Measurements from ENCODE around the gene NT5C. TPM values are rescaled to one million over a fixed set of nuclear protein-coding genes. Genes with fewer than 3 reads are reported as not detected.

NT5C gene
- total RNA-seq, 2 experiments from 2014 or later = 14.1 to 16.1 TPM

DNA sequence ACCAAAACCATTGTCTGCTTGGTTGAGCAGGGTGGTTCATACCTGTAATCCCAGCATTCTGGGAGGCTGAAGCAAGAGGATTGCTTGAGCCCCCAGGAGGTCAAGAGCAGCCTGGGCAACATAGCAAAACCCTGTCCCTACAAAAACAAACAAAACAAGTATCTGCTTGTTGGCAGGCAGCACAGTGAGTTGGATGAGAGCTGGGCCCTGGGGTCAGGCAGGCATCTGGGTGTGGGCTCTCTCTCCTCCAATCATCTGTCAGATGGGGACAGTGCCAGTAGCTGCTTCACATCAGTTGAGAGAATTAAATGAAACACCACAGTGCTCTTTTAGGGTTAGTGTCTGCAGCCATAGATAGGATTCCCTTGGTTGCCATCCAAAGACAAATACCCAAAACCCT lies 16.0 kb downstream of the NT5C start:
- no peaks in the 10 kb centered on the region for H3K27me3 Mint-ChIP-seq
- no peak for ATAC-seq (ENCODE audit: poor library complexity)
- H3K9me3 Mint-ChIP-seq = no peaks in the 10 kb centered on the region
- intact Hi-C loops (cut with DNase I, micrococcal nuclease) = loop anchor here in 1 of 2 experiments (10.0 kb wide), 1 partner anchor 51 kb away; no protein-coding TSS in a partner anchor
- H3K36me3 ChIP-seq (ENCODE audit: insufficient read depth, low read length) = peaks cover 8% of the 10 kb centered on the region
- H3K27ac Mint-ChIP-seq = no peak overlapping the region
- H3K4me1 Mint-ChIP-seq (ENCODE audit: low read depth) = peaks cover 30% of the 10 kb centered on the region
- peaks cover 34% of the 10 kb centered on the region for H3K4me1 ChIP-seq (ENCODE audit: insufficient read depth, low read length)
- no peaks in the 10 kb centered on the region for H3K9me3 ChIP-seq (ENCODE audit: control insufficient read depth in 1 of 2, insufficient read depth in 1 of 2, low read length in 2 of 2)
- peak overlapping the region; percentile 48 for H3K4me3 Mint-ChIP-seq
- H3K36me3 Mint-ChIP-seq (ENCODE audit: low read depth) = peaks cover 17% of the 10 kb centered on the region
- no peak for DNase-seq
- no peak overlapping the region for H3K27ac ChIP-seq (ENCODE audit: low read depth in 1 of 2, low read length in 2 of 2)
- CTCF ChIA-PET = interaction anchor here (2.0 to 11.1 kb wide), 6 partner anchors 9 to 155 kb away, joined by 11 to 102 read pairs (median 46); partner anchors contain the start of genes MIF4GD and NT5C
- POLR2A ChIA-PET = interaction anchor here (1.3 to 3.4 kb wide), 5 partner anchors 10 to 56 kb away, joined by 3 to 37 read pairs (median 9); partner anchors contain the start of genes JPT1 and NT5C
- TF ChIP-seq, protein P1, sequence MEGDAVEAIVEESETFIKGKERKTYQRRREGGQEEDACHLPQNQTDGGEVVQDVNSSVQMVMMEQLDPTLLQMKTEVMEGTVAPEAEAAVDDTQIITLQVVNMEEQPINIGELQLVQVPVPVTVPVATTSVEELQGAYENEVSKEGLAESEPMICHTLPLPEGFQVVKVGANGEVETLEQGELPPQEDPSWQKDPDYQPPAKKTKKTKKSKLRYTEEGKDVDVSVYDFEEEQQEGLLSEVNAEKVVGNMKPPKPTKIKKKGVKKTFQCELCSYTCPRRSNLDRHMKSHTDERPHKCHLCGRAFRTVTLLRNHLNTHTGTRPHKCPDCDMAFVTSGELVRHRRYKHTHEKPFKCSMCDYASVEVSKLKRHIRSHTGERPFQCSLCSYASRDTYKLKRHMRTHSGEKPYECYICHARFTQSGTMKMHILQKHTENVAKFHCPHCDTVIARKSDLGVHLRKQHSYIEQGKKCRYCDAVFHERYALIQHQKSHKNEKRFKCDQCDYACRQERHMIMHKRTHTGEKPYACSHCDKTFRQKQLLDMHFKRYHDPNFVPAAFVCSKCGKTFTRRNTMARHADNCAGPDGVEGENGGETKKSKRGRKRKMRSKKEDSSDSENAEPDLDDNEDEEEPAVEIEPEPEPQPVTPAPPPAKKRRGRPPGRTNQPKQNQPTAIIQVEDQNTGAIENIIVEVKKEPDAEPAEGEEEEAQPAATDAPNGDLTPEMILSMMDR (IDR thresholded peaks at IDR 0.05) = no peak
- no peak overlapping the region for H3K4me3 ChIP-seq (ENCODE audit: low read length)
- no peaks in the 10 kb centered on the region for H3K27me3 ChIP-seq (ENCODE audit: control insufficient read depth in 1 of 2, insufficient read depth in 2 of 2, low read length in 2 of 2)

DNA sequence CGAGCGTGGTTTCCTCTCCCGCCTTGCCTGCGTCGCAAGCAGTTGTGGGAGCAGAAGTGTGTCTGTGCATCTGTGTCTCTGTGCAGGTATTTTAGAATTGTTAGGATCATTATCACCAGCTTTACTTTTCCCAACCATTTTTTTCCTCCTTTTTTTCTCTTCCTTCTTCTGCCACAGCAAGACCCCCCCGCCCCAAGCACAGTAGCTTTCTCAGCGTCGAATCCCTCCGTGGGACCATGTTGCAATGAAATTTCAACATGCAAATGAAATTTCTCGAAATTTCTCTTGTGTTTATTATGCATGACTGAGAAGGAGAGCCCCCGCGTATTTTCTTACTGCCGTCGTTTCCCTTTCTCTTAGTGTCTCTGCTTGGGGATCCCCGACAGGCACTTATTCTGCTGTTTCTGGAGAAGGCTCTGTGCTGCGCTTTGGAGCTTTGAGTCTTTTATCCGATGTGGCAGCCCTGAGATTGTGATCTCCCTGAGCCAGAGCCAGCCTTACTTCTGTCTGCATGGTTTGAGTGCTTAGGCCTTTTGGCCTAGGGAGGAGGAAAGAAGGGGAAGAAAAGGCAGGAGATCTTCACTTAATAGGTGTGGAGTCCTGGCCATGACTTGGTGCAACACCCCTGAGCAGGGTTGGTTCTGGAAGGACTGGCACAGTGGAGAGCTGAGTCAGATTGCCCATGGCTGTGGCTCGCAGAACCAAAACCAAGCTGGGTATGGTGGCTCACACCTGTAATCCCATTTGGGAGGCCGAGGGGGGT lies 16.8 kb downstream of the NT5C start:
- ChIA-PET POLR2A (interaction anchor here (0.9 to 3.4 kb wide), 36 partner anchors 9 to 298 kb away, joined by 3 to 37 read pairs (median 5); partner anchors contain the start of genes GRB2, HID1, JPT1 and MIF4GD), CTCF (interaction anchor here (0.6 to 11.1 kb wide), 41 partner anchors 9 to 297 kb away, joined by 3 to 102 read pairs (median 5); partner anchors contain the start of genes ATP5PD, HID1, JPT1 and KCTD2)
- TF ChIP-seq, protein P1 (IDR thresholded peaks at IDR 0.05) = no peak
- Histone ChIP-seq H3K27ac (ENCODE audit: low read depth in 1 of 2, low read length in 2 of 2) (peak overlapping the region in 1 of 2 donors; percentile 64), H3K4me3 (ENCODE audit: low read length) (peak overlapping the region; percentile 77), H3K27me3 (ENCODE audit: control insufficient read depth in 1 of 2, insufficient read depth in 2 of 2, low read length in 2 of 2) (no peaks in the 10 kb centered on the region), H3K9me3 (ENCODE audit: control insufficient read depth in 1 of 2, insufficient read depth in 1 of 2, low read length in 2 of 2) (no peaks in the 10 kb centered on the region), H3K4me1 (ENCODE audit: insufficient read depth, low read length) (peaks cover 38% of the 10 kb centered on the region), H3K36me3 (ENCODE audit: insufficient read depth, low read length) (peaks cover 8% of the 10 kb centered on the region)
- peak overlapping the region; percentile 89 for H3K4me3 Mint-ChIP-seq
- peaks cover 17% of the 10 kb centered on the region for H3K36me3 Mint-ChIP-seq (ENCODE audit: low read depth)
- no peak for ATAC-seq (ENCODE audit: poor library complexity)
- H3K27ac Mint-ChIP-seq = peak overlapping the region; percentile 81
- DNase-seq = no peak
- H3K4me1 Mint-ChIP-seq (ENCODE audit: low read depth) = peaks cover 33% of the 10 kb centered on the region
- intact Hi-C loops (cut with DNase I, micrococcal nuclease) = loop anchor here (1.0 to 10.0 kb wide), 7 partner anchors 16 to 298 kb away; no protein-coding TSS in a partner anchor
- no peaks in the 10 kb centered on the region for H3K27me3 Mint-ChIP-seq
- H3K9me3 Mint-ChIP-seq = no peaks in the 10 kb centered on the region

DNA sequence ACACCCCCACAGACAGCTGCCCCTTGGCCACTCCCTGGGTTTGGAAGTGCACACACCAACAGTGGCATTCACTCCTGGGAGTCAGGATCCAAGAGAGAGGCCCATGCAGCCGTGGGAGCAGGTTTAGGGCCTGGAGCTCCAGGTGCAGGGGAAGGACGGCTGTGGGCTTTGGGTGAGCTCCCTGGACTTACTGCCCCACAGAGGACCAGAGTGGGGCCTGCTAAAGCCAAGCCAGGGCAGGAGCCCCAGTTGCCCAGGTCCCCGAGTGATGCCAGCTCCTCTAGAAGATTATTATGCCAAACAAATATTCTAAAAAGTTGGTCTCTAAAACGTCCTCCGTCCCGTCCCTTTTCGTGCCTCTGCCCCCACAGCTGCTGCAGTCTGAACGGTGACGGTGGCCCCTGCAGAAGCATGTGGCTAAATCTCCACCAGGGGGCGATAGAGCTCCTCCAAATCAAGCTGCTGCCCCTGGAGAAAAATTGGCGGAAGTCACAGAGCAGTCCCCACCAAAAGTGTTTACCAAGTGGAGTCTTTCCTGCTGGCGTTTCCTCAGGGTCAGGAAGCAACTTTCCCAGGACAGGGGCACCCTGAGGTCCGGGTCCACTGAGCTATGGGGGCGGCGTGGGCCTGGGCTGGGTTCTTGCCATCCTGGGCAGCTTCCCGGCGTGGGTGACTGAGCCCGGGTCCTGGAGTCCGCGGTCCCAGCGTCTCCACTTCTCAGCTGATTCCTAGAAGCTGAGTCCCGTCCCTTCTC lies 17.6 kb downstream of the NT5C start:
- ATAC-seq (ENCODE audit: poor library complexity) (peak; percentile 74), DNase-seq (peak; percentile 80 to 96 (median 88))
- Histone ChIP-seq H3K27ac (ENCODE audit: low read depth in 1 of 2, low read length in 2 of 2) (peak overlapping the region in 1 of 2 donors; percentile 64), H3K9me3 (ENCODE audit: control insufficient read depth in 1 of 2, insufficient read depth in 1 of 2, low read length in 2 of 2) (no peaks in the 10 kb centered on the region), H3K36me3 (ENCODE audit: insufficient read depth, low read length) (peaks cover 8% of the 10 kb centered on the region), H3K4me3 (ENCODE audit: low read length) (peak overlapping the region; percentile 77), H3K27me3 (ENCODE audit: control insufficient read depth in 1 of 2, insufficient read depth in 2 of 2, low read length in 2 of 2) (no peaks in the 10 kb centered on the region), H3K4me1 (ENCODE audit: insufficient read depth, low read length) (peaks cover 45% of the 10 kb centered on the region)
- Mint-ChIP-seq H3K4me1 (ENCODE audit: low read depth) (peaks cover 35% of the 10 kb centered on the region), H3K27ac (peak overlapping the region; percentile 81), H3K4me3 (peak overlapping the region; percentile 89), H3K36me3 (ENCODE audit: low read depth) (peaks cover 17% of the 10 kb centered on the region), H3K9me3 (no peaks in the 10 kb centered on the region), H3K27me3 (no peaks in the 10 kb centered on the region)
- intact Hi-C loops (cut with DNase I, micrococcal nuclease) = loop anchor here (1.0 to 10.0 kb wide), 7 partner anchors 16 to 298 kb away; no protein-coding TSS in a partner anchor
- POLR2A ChIA-PET = interaction anchor here (0.5 to 3.4 kb wide), 38 partner anchors 8 to 459 kb away, joined by 3 to 37 read pairs (median 5); partner anchors contain the start of genes GRB2, HID1, JPT1 and MIF4GD
- CTCF ChIA-PET = interaction anchor here (0.5 to 11.1 kb wide), 46 partner anchors 8 to 298 kb away, joined by 3 to 102 read pairs (median 5); partner anchors contain the start of genes ATP5PD, HID1, JPT1 and KCTD2
- TF ChIP-seq, protein P1 (IDR thresholded peaks at IDR 0.05) = peak; percentile 91

All from CD4-positive, alpha-beta T cell (primary cell).